Midbrain (tissue), 1 donor: ENCODE data around the gene MCL1.
A peak's percentile ranks its signal among the peaks of the same experiment; 100 is the strongest.
"Not testable (repeated sequence)": the region's sequence is repeated elsewhere in the genome, so short reads cannot be mapped to it uniquely, and the experiment has no call there.

Experiments used
- DNase-seq: peaks from one replicate; lab custom pipeline; 2025; lab: John Stamatoyannopoulos, UW

Gene MCL1

DNA sequence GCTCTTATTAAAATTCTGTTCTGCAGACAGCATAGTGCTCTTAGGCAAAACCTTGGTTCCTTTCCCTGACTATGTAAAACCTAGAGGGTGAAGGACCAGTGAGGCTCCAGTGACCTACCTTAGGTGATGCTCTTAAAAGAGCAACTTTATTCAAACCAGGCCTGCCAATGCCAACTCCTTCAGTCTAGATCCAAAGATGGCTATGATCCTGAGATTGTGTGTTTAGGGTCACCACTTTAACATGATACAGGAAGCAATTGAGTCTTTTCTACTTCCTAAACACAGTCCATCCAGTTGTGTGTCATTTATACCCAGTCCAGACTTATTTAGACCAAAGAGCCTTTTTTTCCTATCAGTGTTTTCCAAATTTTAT, 10.8 kb downstream of the MCL1 start:
- DNase-seq: peak; percentile 54

DNA sequence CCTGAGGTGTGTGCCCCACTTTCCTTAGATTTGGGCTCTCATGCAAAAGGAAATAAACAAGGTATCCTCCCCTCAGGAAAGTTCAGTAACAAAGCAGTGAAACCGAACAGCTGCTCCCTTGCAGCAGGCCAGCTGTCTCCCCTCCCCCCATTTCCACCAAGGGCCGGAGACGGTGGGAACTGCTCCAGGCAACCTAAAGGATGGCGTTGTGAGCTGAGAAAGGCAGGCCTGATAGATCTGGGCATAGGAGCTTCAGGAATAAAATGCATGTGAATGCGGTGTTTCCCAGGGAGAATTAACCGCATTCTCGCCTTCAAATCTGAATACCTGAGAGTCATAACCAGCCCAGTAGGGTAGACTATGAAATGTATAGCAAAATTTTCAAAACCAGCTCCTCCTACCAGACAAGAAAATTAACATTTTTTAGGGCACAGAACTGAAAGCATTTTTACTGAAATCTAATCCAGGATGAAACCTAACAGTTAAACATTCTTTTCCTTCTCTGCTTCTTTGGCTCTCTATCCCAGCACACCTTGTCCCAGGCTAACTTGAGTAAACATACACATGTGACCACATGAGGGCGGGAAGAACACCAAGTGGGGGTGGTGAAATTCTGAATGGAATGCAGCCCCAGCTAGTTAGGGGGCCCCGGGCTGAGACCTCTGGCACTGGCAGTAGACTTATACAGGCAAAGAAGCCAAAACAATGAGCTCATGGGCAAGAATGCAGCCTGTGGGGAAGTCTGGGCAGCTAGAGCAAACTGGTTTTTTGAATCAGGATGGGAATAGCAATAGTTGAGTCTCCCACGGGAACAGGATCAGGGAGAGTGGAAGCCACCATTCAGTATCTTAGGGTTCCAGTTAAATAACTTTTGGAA, 11.5 kb downstream of the MCL1 start:
- DNase-seq: peak; percentile 74

DNA sequence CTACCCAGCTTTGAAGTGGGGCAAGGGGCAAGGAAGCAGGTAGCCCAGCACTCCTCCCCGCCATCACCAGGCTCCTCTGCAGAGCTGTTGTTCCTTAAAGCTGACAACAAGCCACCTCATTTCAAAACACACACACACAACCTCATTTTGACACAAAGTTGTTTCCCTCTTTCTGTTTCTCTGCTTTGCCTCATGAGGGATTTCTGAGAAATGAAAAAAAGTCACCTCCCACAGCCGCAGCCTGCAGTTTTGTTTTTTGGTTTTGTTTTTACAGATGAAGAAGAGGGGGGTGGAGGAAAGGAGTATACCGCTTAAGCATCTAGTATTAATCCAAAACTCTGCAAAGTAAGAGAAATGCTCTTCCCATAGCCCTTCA, 12.1 kb downstream of the MCL1 start:
- peak; percentile 29 for DNase-seq

DNA sequence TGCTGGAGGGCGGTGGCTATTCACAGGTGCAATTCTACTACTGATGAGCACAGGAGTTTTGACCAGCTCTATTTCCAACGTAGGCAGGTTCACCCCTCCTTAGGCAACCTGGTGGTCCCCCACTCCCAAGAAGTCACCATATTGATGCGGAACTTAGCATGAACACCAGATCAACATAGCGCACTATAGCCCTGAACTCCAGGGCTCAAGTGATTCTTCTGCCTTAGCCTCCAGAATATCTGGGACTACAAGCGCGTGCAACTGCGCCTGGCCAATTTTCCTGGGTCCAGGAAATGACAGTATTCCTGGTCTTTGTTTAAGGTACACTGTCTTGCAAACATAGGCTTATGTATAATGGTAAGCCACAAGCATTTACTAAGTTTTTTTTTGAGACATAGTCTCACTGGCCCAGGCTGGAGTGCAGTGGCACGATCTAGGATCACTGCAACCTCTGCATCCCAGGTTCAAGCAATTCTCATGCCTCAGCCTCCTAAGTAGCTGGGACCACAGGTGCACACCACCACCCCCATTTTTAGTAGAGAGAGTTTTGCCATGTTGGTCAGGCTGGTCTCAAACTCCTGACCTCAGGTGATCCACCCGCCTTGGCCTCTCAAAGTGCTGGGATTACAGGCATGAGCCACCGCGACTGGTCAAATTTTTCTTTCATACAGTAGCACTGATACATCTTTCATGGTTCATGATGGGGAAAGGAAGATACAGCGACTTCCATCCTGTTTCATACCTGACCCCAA, 12.6 kb downstream of the MCL1 start:
- no peak for DNase-seq

DNA sequence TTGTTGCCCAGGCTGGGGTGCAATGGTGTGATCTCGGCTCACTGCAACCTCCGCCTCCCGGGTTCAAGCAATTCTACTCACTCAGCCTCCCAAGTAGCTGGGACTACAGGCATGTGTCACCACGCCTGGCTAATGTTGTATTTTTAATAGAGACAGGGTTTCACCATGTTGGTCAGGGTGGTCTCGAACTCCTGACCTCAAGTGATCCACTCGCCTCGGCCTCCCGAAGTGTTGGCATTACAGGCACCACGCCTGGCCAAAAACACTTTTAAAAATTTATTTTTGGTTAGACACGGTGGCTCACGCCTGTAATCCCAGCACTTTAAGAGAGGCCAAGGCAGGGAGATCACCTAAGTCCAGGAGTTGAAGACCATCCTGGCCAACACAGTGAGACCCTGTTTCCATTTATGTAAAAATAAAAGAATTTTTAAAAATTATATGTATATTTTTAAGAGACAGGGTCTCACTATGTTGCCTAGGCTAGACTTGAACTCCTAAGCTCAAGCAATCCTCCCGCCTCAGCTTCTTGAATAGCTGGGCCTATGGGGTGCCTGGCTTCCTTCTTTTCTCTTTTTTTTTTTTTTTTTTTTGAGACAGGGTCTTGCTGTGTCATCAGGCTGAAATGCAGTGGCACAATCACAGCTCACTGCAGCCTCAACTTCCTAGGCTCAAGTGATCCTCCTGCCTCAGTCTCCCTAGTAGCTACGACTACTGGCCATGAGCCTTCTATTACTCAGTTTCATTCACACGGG, 14.0 kb downstream of the MCL1 start:
- DNase-seq: not testable (repeated sequence)

DNA sequence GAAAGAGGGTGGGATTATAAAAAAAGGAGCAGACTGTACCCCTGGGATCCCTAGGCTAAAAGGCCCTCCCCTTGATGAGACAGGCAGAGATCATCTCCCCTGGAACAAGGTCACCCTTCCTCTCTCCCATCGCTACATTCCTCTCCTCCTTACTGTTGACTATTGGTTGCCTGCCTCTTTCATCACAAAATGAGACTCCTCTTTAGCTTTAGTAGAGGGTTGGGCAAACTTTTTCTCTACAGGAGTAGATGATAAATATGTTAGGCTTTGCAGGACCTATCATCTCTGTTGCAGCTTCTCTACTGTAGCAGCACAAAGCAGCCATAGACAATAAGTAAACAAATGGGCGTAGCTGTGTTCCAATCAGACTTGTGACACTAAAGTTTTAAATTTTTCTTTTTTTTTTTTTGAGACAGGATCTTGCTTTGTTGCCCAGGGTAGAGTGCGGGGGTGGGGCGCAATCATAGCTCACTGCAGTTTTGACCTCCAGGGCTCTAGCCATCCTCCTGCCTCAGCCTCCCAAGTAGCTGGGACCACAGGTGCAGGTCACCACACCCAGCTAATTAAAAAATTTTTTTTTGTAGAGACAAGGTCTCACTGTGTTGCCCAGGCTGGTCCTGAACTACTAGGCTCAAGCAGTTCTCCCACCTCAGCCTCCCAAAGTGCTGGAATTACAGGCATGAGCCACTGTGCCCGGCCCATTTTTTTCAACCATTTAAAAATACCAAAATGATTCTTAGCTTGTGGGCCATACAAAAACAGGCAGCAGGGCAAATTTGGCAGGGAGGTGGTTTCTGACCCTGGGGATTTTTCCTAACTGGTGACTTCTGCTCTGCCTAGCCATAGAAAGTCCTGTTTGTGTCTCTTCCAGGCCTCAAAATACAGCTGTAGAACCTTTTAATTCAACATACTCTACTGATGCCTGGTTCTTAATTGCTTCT, 15.1 kb downstream of the MCL1 start:
- DNase-seq: no peak

DNA sequence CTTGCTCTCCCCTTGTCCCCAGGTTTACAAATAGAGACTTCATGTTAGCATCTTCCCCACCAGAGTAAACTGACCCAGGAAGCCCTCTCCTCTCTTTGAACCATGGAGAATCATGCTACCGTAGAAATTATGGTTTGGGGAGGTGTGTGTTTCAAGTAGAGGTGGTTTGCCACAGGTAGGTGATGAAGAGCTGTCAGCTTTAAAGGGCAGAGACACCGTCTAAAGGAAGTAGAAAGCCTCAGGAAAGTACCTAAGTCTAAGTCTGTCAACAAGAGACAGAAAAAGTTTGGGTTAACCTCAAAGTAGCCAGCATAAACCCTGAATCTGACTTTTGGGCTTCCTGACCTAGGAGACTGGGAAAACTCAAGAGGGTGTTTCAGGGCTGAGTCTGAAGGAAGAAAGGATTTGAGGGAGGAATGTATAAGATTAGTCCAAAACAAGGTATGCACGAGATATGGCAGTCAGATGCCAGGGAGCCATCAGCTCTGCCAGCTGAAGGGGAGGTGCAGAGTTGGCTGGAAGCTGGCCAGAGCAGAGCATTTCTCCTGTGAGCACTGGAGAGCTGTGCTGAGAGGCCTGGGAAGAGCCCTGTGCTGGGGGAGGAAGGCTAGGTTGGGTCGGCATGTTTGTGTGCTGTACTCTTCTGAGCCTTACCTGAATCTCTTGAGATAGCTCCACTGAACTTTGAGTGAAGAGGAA, 15.9 kb downstream of the MCL1 start:
- DNase-seq: no peak

DNA sequence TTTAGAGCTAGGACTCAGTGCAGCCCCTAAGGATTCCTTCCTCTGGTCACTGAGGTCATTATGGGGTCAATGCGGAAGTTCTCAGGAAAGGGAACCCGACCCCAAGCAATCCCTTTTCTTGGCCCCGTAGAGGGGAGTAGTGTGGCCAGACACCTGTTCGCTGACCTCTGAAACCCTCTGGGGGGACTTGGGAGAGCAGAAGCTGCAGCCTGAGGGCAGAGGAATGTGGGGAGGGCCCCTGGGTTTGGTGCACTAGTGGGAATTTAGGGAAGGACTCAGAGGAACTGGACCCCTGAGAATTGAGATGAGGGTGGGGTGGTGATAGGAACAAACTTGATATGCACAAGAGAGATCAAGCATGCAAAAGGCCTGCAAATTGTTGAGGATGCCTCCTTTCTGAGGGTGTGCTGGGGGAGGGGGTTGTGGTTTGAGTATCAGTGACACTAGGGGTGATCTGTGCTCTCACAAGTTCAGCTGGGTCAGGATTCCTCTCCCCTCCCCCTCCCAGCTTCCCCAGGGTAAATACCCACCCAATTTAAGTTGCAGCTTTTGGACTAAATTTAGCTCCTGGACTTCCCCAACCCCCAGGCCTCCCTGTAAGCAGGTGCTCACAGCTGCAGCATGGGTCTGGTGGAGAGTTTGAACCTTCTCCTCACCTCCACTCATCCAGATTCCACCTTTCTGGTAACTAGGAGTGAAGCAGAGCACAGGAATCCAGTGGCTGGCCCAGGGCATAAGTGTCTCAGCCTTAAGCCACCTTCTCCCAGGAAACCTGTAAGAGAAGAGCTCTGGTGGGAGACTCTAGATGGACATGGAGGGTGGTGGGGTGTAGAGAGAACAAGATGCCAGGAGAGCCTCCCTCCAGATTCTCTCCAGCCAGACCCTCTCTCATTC, 16.7 kb downstream of the MCL1 start:
- no peak for DNase-seq

DNA sequence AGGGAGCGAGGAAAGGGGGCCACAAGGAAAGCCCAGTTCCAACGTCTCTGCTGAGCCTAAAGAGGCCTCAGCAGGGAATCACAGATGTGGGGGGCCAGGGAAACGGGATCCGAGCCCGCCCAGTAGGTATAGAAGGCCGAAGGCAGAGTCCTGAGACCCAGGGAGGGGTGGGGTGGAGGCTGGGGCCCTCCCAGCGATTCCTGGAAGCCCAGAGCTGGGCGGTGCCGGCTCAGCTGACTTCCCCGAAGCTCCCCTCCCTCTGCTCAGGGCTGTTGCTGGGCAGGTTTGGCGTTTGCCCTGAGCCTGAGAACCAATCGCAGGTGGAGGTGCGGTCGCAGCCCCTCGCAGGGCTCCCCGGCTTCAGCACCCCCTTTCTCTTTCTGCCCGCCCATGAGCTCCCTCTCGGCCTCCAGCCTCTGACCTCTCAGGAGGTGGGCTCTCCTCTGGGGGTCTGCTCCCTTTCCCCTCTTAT, 17.4 kb downstream of the MCL1 start:
- peak; percentile 70 for DNase-seq

DNA sequence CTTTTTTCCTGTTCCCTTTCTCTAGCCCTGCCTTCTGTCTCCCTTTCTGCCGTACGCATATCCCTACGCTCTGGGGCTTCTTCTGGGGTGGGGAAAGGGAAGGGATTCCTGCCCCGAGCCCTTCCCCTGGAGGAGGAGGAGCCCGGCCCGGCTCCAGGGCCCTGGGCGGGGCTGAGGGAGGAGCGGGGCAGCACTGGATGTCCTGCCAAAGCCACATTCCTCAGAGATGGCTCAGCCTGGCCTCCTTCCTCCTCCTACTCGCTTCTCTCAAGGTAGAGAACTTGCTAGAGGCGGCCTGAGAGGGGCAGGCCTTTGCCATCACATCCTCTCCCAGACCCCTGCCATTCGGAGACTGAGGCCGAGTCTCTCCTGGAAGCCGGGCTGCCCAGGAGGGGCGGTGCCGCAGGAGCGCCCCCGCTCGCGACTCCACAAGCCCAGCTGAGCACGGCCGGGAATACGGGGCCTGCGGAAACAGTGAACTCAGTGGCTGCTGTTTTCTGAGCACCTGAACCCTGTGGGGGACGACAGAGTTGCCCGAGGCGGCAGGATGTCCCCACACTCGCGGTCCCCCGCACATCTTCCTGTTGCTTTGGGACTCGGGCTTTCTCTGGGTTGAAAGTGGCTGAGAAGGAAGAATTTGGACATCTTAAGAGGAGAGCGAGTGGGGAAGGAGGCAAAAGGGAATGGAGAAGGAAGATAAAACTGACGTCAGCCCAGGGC, 18.0 kb downstream of the MCL1 start:
- peak; percentile 85 for DNase-seq

DNA sequence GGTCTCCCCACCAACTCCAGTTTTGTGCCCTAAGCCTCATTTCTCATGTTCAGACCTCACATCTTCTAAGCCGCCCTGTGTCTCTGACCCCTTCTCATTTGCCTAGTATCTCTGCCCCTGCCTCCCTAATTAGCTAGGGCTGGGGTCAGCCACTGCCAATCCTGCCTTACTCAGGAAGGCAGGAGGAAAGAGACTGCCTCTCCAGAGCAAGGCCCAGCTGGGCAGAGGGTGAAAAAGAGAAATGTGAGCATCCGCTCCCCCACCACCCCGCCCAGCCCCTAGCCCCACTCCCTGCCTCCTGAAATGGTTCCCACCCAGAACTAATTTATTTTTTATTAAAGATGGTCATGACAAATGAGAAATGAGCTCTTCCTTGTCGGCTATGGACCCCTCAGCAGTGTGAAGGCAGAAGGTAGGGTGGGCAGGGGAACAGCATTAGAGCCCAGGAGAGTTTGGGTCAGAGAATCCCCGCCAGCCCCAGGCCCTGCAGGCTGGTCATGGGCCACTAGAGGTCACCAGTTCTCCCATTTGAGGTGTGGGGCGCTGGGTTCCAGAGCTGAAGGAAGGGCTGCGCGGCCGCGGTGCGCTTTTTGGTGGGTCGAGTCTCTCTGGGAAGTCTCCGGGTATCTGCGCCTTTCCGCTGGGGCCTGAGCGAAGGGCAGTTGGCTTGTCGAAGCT, 18.7 kb downstream of the MCL1 start:
- peak; percentile 85 for DNase-seq

DNA sequence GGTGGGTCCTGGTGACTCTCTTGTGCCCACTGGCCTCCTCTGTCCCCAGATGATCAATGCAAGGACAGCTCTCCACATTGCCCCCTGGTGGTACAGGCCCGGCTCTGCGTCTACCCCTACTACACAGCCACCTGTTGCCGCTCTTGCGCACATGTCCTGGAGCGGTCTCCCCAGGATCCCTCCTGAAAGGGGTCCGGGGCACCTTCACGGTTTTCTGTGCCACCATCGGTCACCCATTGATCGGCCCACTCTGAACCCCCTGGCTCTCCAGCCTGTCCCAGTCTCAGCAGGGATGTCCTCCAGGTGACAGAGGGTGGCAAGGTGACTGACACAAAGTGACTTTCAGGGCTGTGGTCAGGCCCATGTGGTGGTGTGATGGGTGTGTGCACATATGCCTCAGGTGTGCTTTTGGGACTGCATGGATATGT, 19.4 kb downstream of the MCL1 start:
- peak; percentile 58 for DNase-seq

DNA sequence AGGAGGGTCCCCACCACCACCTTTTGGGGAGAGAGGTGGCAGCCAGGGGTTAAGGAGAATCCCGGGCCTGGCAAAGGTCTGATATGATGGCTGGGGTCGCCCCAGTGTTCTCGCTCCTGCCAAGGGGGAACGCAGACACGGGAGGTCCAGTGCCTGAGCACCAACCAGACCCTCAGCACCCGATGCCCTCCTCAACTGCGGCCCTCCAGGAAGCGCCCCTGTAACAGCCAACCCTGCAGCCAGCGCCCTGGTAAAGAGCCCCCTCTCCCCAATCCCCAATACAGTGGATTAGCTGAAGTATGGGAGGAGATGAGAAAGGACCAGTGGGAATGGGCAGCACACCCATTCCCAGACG, 19.8 kb downstream of the MCL1 start:
- DNase-seq: no peak

DNA sequence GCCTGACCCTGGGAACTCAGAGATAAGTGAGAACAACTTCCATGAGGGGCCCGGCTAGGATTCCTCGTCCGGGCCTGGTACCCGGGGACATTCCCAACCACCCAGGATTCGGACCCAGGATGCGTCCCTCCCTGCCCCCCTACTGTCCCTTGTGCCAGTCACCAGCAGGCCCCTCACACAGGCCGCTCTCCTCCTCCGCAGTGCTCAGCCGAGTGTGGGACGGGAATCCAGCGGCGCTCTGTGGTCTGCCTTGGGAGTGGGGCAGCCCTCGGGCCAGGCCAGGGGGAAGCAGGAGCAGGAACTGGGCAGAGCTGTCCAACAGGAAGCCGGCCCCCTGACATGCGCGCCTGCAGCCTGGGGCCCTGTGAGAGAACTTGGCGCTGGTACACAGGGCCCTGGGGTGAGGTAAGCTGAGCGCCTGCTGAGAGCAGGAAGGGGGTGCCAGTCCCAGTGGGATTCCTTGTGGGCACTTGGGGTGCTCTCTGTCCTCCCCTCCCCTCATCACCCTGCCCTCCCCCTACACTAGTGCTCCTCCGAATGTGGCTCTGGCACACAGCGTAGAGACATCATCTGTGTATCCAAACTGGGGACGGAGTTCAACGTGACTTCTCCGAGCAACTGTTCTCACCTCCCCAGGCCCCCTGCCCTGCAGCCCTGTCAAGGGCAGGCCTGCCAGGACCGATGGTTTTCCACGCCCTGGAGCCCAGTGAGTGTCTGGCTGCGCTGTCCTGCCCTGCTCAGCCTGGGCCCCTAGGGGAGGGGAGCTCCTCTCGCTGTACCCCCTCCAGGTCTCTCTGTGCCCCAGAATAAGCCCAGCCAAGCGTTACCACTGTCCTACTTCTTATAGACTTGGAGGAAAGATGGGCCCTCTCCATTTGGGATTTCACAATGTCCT, 20.4 kb downstream of the MCL1 start:
- peak; percentile 28 for DNase-seq

DNA sequence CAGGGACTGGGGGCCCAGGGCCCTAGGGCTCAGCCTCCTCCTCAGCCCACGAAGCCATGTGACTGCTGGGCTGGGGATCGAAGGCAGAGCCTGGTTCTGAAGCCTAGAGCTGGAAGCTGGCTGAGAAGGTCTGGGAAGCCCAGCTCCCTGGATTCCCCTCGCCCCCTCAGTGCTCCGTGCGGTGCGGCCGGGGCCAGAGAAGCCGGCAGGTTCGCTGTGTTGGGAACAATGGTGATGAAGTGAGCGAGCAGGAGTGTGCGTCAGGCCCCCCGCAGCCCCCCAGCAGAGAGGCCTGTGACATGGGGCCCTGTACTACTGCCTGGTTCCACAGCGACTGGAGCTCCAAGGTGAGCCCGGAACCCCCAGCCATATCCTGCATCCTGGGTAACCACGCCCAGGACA, 21.1 kb downstream of the MCL1 start:
- no peak for DNase-seq

DNA sequence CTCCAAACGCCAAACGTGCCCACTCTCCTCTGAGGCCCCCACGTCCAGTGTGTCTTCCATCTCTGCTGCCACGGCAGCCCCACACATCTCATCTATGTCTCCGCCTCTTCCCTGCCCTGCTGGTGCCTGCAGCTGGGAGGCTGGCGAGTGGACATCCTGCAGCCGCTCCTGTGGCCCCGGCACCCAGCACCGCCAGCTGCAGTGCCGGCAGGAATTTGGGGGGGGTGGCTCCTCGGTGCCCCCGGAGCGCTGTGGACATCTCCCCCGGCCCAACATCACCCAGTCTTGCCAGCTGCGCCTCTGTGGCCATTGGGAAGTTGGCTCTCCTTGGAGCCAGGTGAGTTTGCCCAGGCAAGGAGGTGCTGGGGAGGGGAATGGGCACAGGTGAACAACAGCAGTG, 21.6 kb downstream of the MCL1 start:
- no peak for DNase-seq

DNA sequence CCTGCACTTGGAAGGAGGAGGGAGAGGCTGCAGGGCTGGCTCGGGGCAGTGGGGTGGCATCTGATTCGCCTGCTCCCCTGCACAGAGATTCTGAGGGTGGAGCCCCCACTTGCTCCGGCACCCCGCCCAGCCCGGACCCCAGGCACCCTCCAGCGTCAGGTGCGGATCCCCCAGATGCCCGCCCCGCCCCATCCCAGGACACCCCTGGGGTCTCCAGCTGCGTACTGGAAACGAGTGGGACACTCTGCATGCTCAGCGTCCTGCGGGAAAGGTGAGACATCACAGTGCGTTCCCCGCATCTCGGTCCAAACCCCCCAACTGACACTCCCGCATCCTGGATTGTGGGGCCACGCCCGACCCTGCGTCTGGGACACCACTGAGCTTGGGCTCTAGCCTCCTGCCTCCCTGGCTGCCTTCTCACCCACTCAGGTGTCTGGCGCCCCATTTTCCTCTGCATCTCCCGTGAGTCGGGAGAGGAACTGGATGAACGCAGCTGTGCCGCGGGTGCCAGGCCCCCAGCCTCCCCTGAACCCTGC, 22.3 kb downstream of the MCL1 start:
- DNase-seq: no peak
